HG02943 (cell line): ENCODE data around the gene FAM20A.
"Not testable (repeated sequence)": the region's sequence is repeated elsewhere in the genome, so short reads cannot be mapped to it uniquely, and the experiment has no call there.

Experiments
- ATAC-seq: cut with Tn5 transposase; IDR thresholded peaks from one replicate; pipeline ENCODE4 v1.9.1; 2021; ENCODE audit warnings: mild to moderate bottlenecking, low read depth, moderate library complexity; ENCODE audit not compliant: unreplicated experiment

The FAM20A gene

DNA sequence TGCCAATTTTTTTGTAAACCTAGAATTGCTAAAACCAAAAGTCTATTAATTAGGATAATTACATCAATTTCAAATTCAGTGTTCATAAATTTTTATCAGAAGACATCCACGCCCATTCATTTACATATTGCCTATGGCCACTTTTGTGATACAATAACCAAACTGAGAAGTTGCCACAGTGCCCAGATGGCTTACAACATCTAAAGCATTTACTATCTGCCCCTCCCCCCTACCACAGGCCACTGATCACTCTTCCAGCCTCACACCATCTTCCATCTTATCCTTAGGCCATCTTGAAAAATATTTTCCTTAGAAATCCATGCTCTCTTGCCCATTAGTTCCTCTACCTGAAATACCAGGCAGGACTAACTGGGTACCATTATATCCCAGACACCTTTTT is 95.2 kb downstream of the FAM20A start:
- no peak for ATAC-seq

DNA sequence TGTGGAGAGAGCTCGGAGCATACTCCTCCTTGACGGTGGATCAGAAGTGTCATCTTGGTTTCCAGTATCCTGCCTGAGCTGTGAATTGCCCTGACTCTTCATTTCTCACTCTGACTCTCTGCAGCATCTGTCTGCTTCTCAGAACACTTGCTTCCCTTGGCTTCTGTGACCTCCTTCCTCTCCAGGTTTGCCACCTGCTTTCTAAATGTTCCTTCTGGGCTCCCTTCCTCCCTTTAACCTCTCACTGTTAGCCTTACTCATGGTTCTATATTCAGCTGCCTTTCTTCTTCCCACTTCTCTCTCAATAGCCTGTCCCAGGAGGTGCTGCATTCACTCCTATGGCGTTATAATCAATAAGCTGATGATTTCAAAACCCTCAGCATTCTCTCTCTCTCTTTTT is 100.1 kb downstream of the FAM20A start:
- ATAC-seq: no peak

DNA sequence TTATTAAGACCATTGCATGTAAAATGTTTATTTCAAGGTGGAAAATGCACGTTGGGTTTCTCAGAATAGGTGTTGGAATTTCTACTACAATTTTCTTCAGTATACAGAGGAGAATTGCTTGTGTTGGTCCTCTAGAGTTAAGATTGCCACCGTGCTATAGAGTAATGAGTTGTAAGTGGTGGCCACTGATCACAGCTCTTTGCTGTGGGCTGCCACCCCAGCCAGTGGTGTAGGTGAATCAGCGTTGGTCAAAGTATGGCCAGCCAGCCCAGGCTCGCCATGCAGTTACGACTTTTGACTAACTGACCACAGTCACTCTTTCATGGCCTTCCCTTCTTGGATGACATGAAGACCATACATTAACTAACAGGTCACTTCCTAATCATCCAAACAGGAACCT is 101.6 kb downstream of the FAM20A start:
- no peak for ATAC-seq

DNA sequence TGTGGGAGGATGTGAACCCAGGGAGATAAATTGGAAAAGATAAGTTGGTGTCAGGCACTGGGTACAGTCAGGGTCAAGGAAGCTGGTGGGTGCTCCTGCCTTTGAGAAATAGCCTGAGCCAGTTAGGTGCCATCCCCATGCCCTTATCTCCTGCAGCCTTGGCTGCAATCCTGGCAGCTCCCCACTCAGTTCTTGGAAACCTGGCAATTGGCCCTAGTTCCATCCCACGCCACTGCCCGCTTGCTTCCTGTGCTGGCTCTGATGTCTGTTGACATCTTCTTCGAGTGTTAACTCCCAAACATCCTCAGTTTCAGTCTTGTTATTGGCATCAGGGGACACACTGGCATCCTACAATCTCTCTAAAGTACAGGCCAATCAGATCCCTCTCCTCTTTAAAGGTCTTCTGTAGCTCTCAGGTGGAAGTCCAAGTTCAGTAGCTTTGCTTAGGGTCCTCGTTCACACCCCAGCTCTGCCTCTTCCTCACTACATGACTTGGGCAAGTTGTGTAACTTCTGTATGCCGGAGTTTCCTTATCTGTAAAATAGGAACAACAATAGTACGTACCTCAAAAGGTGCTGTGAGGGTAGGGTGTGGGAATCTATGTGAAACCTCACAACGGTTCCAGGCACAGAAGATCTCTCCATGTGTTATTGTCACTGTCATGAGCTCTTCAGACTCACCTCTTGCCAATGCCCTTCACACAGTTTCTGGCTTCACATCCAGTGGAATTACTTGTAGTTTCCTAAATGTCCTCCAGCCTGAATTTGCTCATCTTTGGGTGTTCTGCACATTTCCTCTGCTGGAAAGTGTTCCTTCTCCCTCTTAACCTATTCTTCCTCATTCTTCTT is 102.5 kb downstream of the FAM20A start:
- ATAC-seq: no peak

DNA sequence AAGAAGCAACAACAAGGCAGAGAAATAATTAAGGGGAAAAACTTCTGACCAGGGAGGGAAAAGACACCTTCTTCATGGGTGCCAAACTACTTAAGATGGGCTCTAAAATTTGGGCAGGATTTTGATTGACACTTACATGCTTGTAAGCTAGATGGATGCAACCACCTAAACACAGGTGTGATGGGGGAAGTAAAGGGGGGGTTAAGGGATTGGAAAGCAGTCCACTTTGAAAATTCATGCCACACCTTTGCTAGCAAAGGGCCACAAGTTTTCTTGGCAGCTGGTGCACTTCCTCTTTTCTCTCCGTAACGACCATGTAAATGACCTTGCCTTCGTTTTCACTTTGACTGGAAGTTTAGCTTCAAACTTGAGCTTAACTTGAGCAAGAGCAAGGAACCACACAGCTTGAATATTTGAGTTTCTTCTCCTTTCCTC is 103.3 kb downstream of the FAM20A start:
- ATAC-seq: peak; percentile 96

DNA sequence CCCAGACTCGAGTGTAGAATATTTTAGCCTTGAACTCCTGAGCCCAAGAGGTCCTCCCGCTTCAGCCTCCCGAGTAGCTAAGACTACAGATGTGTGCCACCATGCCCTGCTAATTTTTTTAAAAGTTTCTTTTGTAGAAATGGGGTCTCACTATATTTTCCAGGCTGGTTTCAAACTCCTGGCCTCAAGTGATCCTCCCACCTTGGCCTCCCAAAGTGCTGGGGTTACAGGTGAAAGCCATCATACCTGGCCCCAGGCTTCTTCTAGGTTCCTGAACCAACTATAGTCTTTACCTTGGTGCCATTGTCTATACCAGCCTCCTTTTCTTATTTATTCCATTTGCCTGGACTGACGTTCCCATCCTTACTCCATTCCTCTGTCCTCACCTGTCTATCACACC is 106.1 kb downstream of the FAM20A start:
- ATAC-seq: no peak

DNA sequence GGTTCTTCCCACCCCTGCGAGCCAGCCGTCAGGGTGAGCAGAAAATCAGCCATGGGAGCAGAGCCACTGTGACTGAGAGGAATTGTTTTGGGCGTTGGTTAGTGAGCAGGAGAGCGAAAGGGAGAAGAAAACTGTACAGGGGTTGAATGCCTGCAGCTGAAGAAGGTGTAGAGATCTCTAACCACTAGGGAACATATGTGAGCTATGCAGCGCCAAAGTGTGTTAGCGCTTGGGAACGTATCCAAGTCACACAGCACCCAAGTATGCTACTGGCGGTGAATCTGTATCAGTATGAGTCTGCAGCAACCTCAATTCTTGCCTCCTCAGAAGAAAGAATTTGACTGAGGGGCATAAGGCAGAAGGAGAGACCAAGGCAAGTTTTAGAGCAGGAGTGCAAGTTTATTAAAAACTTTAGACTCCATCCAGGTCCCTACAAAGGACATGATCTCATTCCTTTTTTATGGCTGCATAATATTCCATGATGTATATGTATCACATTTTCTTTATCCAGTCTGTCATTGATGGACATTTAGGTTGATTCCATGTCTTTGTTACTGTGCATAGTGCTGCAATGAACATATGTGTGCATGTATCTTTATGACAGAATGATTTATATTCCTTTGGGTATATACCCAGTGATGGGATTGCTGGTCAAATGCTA is 108.6 kb downstream of the FAM20A start:
- not testable (repeated sequence) for ATAC-seq

DNA sequence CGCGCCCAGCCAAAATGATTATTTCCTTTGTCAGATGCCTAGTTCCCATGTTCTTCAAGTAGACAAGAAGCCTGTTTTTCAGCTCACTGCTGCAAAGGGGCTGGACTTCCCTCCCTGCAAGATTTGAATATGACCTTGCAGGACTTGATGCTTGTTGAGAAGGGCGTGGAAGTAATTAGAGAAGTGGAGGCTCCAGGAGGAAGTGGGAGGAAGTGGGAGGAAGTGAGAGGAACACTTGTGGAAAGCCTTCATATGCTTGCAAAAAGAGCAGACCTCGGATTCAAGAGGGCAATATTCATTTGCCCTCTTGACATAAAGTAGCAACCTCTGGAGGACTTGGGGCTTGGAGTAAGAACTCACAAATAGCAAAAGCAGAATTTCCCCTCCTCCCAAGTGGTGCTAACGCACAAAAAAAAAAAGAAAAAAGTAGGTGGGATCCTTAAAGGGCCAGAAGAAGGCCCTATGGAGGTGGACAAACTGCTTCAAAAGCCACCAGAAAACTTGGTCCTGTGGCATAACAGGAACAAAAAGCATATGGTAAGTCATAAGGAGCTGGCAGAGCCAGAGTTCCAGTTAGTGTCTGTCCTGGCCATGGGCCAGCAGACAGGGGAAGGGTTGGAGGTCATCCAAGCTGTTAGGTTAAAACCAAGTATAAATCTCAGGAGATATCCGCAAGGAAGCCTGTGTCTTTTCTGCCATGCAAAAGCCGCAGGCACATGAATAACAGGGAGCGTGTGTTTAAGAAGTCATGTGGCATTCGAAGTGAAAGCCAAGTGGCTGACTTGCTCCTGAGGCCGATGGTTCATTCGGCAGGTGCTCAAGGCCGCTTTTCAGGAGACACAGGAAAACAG is 109.6 kb downstream of the FAM20A start:
- no peak for ATAC-seq

DNA sequence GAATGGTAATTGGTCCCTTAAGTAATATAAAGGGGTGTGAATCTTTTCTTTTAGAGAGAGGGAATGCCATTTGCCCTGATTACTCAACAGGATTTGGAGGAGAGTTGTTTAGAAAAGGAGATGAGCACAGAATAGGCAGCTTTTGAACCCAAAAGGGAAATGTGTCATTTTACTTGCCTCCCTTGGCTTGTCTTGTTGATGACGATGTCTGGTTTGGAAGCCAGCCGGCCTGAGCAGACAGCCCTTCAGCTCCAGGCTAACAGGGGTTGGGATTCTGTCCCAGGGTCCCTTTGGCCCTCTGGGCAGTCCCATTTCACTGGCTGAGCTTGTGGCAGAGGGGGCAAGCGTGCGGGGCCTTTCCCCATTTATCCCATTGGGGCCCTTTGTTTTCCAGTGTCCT is 111.2 kb downstream of the FAM20A start:
- no peak for ATAC-seq
